ENCODE results near the gene UNC13A. TPM values are rescaled to one million over a fixed set of nuclear protein-coding genes. Genes with fewer than 3 reads are reported as not detected.

UNC13A gene
- total and polyA plus RNA-seq, 2 of the 8 experiments (the other 6 are each of a cell fraction or from before 2014, with no cell fraction given) = 13.1 to 47.6 TPM

- Histone ChIP-seq H3K9me3 (ENCODE audit: insufficient read depth in 2 of 2, low read depth in 1 of 2, low read length in 1 of 2) (no peaks in the 10 kb centered on the region), H2AK5ac (ENCODE audit: low read depth, low read length) (no peak overlapping the region), H3K79me2 (ENCODE audit: control insufficient read depth in 1 of 2, insufficient read depth in 2 of 2, low read length in 2 of 2) (no peaks in the 10 kb centered on the region), H2BK12ac (ENCODE audit: low read depth, low read length) (no peak overlapping the region; the same call in 1 of the 2 replicates), H4K5ac (ENCODE audit: insufficient read length, low read depth, low read length) (no peak overlapping the region), H2BK15ac (ENCODE audit: low read length) (no peak overlapping the region), H2BK20ac (ENCODE audit: low read length) (no peak overlapping the region), H3K14ac (ENCODE audit: insufficient read length) (no peak overlapping the region), H3K79me1 (ENCODE audit: low read depth, low read length) (peaks cover 3% of the 10 kb centered on the region; the same call in 1 of the 2 replicates), H3K56ac (replicated peaks; ENCODE audit: insufficient read length, low read depth, low read length) (no peak overlapping the region), H2BK120ac (replicated peaks; ENCODE audit: low read depth, low read length) (no peak overlapping the region), H3K27me3 (replicated peaks in 1 of 4; ENCODE audit: control insufficient read depth in 3 of 4, extremely low read depth in 1 of 4, insufficient read depth in 3 of 4, low read length in 3 of 4) (no peaks in the 10 kb centered on the region), H2AFZ (ENCODE audit: low read length) (no peak overlapping the region), H3K36me3 (ENCODE audit: control insufficient read depth in 2 of 4, insufficient read depth in 4 of 4, low read length in 3 of 4) (peaks cover 0 to 10% (median 2%) of the 10 kb centered on the region in 4 experiments; a peak in 3 of 8 replicates), H4K20me1 (replicated peaks in 1 of 2; ENCODE audit: control insufficient read depth in 1 of 2, insufficient read depth in 2 of 2, low read length in 2 of 2) (peaks cover 2 to 3% of the 10 kb centered on the region in 2 experiments), H4K91ac (replicated peaks; ENCODE audit: insufficient read length, low read length) (no peak overlapping the region), H2BK5ac (ENCODE audit: low read depth, low read length) (no peak overlapping the region), H3K4ac (replicated peaks; ENCODE audit: insufficient read length, low read depth, low read length) (no peak overlapping the region), H4K8ac (ENCODE audit: extremely low read depth, insufficient read depth, low read length) (no peak overlapping the region), H3K23me2 (ENCODE audit: low read depth, low read length) (no peaks in the 10 kb centered on the region; the same call in 1 of the 2 replicates), H3K4me2 (ENCODE audit: insufficient read depth in 1 of 2, low read depth in 2 of 2, low read length in 2 of 2) (peak overlapping the region; percentile 64 to 81), H3K23ac (ENCODE audit: insufficient read length) (no peak overlapping the region), H3K4me3 (ENCODE audit: extremely low read depth in 1 of 4, insufficient read depth in 2 of 4, low read depth in 3 of 4, low read length in 4 of 4) (peak overlapping the region in 2 of 4 experiments; percentile 38 to 58; a peak in 4 of 8 replicates), H3K18ac (ENCODE audit: extremely low read depth, low read length) (no peak overlapping the region), H3K4me1 (replicated peaks in 1 of 4; ENCODE audit: control insufficient read depth in 3 of 4, insufficient read depth in 4 of 4, low read length in 3 of 4) (peaks cover 0 to 18% (median 14%) of the 10 kb centered on the region in 4 experiments; a peak in 6 of 7 replicates), H3K27ac (ENCODE audit: low read depth, low read length) (no peak overlapping the region), H3K9ac (replicated peaks in 1 of 4; ENCODE audit: extremely low read depth in 1 of 4, low read depth in 3 of 4, low read length in 3 of 4) (no peak overlapping the region)
- FAIRE-seq (no peak), DNase-seq (ENCODE audit: low read depth in 1 of 2, low spot score in 2 of 2) (peak in 1 of 2 experiments; percentile 53)
- 85% methylated on average over 12 of the region's 22 CpGs; no CpG with 5 or more reads in 1 of the 2 experiments for WGBS, 2 experiments (ENCODE audit: extremely low coverage in 1 of 2, insufficient coverage in 1 of 2, insufficient read length in 1 of 2, insufficient replicate concordance in 2 of 2, low coverage in 1 of 2, low lambda C conversion rate in 2 of 2, missing lambda C conversion rate in 1 of 2)
- ChIA-PET CTCF (ENCODE audit: partially characterized antibody) (interaction anchor here (0.8 to 4.9 kb wide), 6 partner anchors 11 to 80 kb away, joined by 4 to 38 read pairs (median 12); no protein-coding TSS in a partner anchor), POLR2A (ENCODE audit: partially characterized antibody) (no interaction called here)
- TF ChIP-seq RAD21 (IDR thresholded peaks at IDR 0.05 in 1 of 2, conservative IDR thresholded peaks at IDR 0.05 in 1 of 2; ENCODE audit: low read depth in 2 of 2, low read length in 2 of 2) = peak in 1 of 2 experiments; percentile 29; a peak in 1 of 4 replicates
Observed at GRCh38 chr19:17577457-17578097, 110.6 kb downstream of the UNC13A start.
